Activated CD4-positive, alpha-beta T cell treated with anti-CD3 and anti-CD28 coated beads, Interleukin-2, amount 50 U/mL, for 48 hours (primary cell): ENCODE measurements around the gene LCNL1.
A peak's percentile ranks its signal among the peaks of the same experiment; 100 is the strongest.

Experiments used
- DNase-seq, 2 experiments: peaks; one replicate each; pipeline ENCODE4 v3.0.0-alpha.2; 2020

The LCNL1 gene

GRCh38 chr9:137013571-137013940 lies 30.8 kb downstream of the LCNL1 start:
- DNase-seq: no peak

DNA sequence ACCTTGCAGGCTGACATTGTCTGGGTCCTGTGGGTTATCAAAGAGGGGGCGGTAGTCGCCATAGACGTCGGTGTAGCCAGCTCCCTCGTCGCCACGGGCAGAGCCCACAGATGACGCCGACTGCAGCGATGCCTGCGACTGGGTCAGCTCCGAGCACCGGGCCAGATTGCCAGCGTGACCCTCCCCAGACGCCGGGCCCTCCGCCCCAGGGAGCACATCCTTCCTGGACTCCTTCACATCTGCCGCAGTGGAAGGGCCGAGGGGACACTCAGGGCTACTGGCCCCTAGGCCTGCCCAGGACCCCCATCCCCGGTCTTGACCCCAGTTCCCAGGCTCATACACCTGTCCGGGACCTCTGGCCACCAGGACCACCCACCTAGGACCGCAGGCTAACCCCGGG lies 31.4 kb downstream of the LCNL1 start:
- DNase-seq: no peak

DNA sequence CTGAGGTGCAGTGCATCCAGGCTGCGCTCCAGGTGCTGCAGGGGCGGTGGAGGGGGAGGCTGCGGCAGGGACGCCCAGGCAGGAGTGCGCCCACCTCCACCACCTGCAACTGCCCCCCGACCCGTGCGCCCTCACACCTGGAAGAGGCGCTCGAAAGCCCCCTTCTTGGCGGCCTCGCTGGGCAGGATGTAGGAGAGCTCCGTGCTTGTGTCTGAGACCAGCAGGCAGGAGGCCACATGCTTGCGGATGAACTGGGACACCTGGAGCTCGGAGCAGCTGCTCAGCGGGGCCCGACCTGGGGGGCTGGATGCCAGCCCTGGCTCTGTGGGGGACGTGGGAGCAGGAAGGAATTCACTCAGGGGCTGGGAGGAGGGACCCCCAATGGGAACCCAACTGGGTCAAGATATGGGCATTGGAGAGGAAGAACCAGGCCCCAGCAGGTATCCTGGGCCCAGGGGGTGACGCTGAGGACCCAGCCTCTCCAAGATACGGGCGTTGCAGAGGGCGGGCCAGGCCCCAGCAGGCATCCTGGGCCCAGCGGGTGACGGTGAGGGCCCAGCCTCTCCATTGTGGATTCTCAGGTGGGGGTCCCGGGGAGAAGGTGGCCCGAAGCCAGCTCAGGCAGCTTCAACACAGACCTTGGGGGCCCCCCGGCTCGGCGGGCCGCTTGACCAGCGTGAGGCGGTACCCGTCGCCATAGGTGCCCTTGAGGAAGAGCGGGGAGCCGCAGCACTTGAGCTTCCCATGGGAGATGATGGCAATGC lies 32.2 kb downstream of the LCNL1 start:
- DNase-seq: no peak

DNA sequence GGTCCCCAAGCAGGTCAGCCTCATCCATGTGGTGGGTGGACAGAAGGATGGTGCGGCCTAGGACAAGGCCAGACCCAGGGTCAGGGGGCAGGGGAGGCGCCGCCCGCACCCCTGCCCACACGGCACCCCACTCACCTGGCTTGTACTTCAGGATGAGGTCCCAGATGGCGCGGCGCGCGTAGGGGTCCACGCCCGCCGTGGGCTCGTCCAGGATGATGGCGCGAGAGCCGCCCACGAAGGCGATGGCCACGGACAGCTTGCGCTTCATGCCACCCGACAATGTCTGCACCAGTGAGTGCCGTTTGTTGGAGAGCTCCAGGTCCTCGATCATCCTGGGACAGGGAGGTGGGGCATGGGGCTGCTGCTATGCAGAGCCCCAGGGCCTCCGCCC lies 32.7 kb downstream of the LCNL1 start:
- DNase-seq: no peak

- no peak for DNase-seq
Measured at GRCh38 chr9:137015976-137016375, 33.2 kb downstream of the LCNL1 start.

- no peak for DNase-seq
Measured at GRCh38 chr9:137016436-137016835, 33.6 kb downstream of the LCNL1 start.

- DNase-seq: no peak
Measured at GRCh38 chr9:137017071-137017470, 34.3 kb downstream of the LCNL1 start.

DNA sequence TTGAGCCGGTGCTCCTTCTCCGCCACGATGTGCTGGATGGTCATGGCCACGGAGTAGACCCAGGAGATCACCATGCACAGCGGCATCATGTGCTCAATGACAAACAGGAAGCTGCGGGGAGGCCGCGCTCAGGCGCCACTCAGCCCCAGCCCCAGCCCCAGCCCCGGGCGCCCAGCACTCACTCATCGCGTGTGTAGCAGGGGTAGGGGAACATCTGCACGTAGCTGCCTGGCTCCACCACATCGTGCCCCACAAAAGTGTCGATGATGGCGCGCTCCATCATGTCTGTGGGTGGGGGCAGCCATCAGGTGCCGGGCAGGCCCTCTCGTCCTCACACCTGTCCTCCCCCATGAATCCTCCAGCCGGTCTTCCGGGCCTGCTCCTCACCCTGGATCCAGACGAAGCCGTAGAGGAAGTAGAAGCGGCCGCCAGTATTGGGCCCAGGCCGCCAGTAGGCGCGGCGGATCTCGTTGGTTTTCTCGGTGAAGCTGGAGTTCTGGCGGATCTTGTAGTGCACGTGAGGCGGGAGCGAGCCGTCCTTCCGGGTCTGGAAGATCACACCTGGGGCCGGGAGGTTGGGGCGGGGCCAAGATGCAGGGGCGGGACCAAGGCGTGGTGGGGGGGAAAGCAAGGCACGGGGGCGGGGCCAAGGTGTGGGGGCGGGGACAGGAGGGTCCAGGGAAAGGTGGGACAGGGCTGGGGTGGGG lies 35.2 kb downstream of the LCNL1 start:
- DNase-seq: no peak

DNA sequence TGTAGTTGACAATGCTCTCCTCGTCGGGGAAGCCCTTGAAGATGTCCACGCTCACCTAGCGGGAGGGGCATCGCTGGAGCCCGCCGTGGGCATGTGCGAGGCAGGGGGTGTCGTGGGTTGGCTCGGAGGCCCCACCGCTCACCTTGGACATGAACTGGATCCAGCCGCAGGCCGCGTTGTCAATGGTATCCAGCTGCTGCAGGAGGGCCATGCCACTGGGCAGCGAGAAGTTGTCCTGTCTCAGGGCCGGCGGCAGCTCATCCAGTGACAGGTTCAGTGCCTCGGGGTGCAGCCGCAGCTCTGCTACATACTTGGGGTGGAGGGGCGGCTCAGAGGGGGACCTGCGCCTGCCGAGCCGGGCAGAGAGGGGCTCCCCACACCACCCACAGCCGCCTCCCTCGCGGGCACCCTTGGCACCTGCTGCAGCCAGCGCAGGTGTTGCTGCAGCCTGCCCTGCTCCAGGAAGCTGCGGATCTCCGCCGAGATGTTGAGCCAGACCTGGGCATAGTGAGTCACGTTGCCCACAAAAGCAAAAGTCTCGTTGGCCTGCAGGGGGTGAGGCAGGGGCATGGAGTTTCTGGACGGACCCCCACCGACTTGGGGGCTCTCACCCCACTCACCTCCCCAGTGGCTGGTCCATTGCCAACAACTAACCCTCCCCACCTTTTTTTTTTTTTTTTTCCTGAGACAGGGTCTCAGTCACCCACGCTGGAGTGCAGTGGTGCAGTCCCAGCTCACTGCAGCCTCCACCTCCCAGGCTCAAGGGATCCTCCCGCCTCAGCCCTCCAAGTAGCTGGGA lies 36.2 kb downstream of the LCNL1 start:
- DNase-seq: no peak

DNA sequence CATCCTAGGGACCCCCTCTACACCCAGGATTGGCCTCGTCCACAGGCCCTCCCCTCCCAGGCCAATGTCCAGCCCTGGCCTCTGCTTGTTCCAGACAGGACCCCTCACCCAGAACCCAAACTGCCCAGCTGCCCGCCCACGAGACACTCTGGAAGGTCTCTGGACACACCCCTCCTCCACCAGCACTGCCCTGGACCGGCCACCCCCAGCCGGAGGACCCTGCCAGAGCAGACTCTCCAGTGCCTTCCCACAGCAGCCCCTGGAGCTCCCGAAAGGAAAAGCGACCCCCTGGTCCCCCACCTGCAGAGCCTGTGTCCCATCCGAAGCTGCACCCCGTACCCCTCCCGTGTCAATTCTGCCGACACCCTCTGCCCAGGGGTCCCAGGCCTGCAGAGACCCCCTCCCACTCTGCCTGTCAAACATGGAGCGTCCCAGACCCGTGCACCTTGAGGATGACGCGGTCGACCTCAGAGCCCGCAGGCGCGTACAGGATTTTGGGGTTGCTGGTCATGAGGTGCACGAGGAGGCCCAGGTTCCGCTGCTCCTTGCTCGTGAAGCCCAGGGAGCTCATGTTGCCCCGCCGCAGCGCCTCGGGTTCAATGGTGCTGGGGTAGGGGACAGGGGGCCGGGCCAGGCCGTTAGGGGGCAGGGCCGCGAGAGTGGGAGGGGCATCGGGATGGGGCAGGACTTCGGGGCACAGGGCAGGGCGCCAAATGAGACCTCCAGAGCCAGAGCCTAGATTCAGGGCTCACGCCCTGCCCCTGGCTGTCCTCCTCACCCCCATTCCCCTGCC lies 37.3 kb downstream of the LCNL1 start:
- no peak for DNase-seq

DNA sequence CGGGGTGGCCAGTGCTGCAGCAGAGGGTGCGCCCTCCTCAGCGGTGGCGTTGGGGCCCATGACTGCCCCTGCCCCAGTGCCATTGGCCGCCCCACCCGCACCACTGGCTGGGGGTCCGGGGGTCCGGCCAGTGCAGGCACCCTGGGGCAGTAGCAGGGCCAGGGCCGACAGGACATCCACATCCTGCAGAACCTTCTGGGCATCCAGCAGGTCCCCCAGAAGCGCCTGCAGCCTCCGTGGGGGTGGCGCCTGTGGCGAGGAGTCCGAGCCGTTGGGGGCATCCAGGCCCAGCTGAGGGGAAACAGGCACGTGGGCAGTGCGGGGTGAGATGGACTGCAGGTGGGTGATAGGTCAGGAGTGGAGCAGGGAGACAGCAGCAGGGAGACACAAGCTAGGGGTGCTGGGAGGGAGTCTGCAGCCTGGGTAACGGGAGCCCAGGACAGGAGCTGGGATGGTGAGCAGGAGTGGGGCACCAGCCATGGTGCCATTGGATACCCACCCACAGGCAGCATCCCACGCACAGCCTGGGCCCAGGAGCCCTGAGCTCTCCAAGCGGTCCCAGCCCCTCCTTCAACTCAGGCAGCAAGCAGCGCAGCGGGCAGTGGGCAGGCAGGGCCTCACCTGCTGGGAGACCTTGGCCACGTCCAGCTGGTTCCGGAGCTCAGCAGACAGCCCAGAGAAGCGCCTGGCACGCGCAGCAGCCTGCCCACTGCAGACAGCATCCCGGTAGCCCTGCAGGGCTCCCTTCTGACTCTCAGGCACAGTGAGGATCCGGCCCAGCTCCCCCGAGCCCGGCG lies 38.2 kb downstream of the LCNL1 start:
- no peak for DNase-seq

- no peak for DNase-seq
Measured at GRCh38 chr9:137021568-137021978, 38.8 kb downstream of the LCNL1 start.

- DNase-seq: peak; percentile 84
Measured at GRCh38 chr9:137021979-137022661, 39.3 kb downstream of the LCNL1 start.

GRCh38 chr9:137022662-137023008 lies 39.8 kb downstream of the LCNL1 start:
- no peak for DNase-seq

GRCh38 chr9:137023157-137023556 lies 40.4 kb downstream of the LCNL1 start:
- DNase-seq: no peak

DNA sequence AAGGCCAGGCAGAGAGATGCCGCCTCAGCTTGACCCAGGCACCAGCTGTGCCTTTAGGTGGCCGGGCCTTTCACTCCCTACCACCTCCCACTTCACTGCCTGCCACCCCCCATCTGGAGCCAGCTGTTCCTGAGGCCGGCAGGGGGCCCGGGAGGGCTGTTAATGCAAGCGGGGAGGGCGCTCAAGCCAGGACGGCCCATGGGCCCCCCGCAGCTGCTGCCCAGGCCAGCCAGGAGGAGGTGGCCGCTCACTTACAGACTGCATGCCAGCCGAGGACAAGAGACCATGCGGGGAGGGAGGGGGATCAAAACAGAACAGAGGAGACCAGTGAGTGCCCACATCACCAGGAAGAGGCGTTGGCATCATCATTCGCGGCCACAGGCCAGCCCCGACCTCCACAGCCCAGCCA lies 40.8 kb downstream of the LCNL1 start:
- DNase-seq: no peak

GRCh38 chr9:137025517-137025966 lies 42.7 kb downstream of the LCNL1 start:
- DNase-seq: no peak

- no peak for DNase-seq
Measured at GRCh38 chr9:137026384-137026783, 43.6 kb downstream of the LCNL1 start.

- no peak for DNase-seq
Measured at GRCh38 chr9:137026828-137027227, 44.0 kb downstream of the LCNL1 start.

- DNase-seq: no peak
Measured at GRCh38 chr9:137027369-137028262, 44.8 kb downstream of the LCNL1 start, which contains the start of gene ABCA2. Gene ABCA2, minus strand, starts transcription at chr9:137028237. Its CDS starts 97 bp downstream, at chr9:137028140.
